ENCODE measurements around the gene PPP1R9A.

PPP1R9A gene

GRCh38 chr7:94922457-94922856 lies 15.1 kb downstream of the PPP1R9A start:
- ATAC-seq (ENCODE audit: low read depth), result no peak
- H3K4me3 ChIP-seq (ENCODE audit: severe bottlenecking), result no peak overlapping the region
- no peak for TF ChIP-seq CTCF (IDR thresholded peaks at IDR 0.05; ENCODE audit: poor library complexity, severe bottlenecking)

GRCh38 chr7:94923412-94923811 lies 16.0 kb downstream of the PPP1R9A start:
- H3K27me3 ChIP-seq (ENCODE audit: insufficient read depth, poor library complexity, severe bottlenecking), result peaks cover 3% of the 10 kb centered on the region
- H3K36me3 ChIP-seq (ENCODE audit: low read depth), result no peaks in the 10 kb centered on the region
- DNase-seq (ENCODE audit: low spot score), result no peak
- no peaks in the 10 kb centered on the region for H3K4me1 ChIP-seq (ENCODE audit: insufficient read depth, poor library complexity, severe bottlenecking)
- no peaks in the 10 kb centered on the region for H3K9me3 ChIP-seq (ENCODE audit: severe bottlenecking)
- ATAC-seq (ENCODE audit: low read depth), result no peak
- H3K4me3 ChIP-seq (ENCODE audit: severe bottlenecking), result no peak overlapping the region
- TF ChIP-seq CTCF (IDR thresholded peaks at IDR 0.05; ENCODE audit: poor library complexity, severe bottlenecking), result no peak
- no peak overlapping the region for H3K27ac ChIP-seq (ENCODE audit: poor library complexity, severe bottlenecking)

More at GRCh38 chr7:94922457-94922856, 15.1 kb downstream of the PPP1R9A start:
- no peaks in the 10 kb centered on the region for H3K4me1 ChIP-seq (ENCODE audit: insufficient read depth, poor library complexity, severe bottlenecking)
- no peak for DNase-seq (ENCODE audit: low spot score)
- no peaks in the 10 kb centered on the region for H3K9me3 ChIP-seq (ENCODE audit: severe bottlenecking)
- no peaks in the 10 kb centered on the region for H3K36me3 ChIP-seq (ENCODE audit: low read depth)
- no peak overlapping the region for H3K27ac ChIP-seq (ENCODE audit: poor library complexity, severe bottlenecking)
- H3K27me3 ChIP-seq (ENCODE audit: insufficient read depth, poor library complexity, severe bottlenecking), result peaks cover 3% of the 10 kb centered on the region

- H3K4me1 ChIP-seq (ENCODE audit: insufficient read depth, poor library complexity, severe bottlenecking), result no peaks in the 10 kb centered on the region
- H3K9me3 ChIP-seq (ENCODE audit: severe bottlenecking), result no peaks in the 10 kb centered on the region
- H3K27me3 ChIP-seq (ENCODE audit: insufficient read depth, poor library complexity, severe bottlenecking), result no peaks in the 10 kb centered on the region
- no peak overlapping the region for H3K27ac ChIP-seq (ENCODE audit: poor library complexity, severe bottlenecking)
- no peak for ATAC-seq (ENCODE audit: low read depth)
- no peak for TF ChIP-seq CTCF (IDR thresholded peaks at IDR 0.05; ENCODE audit: poor library complexity, severe bottlenecking)
- no peak overlapping the region for H3K4me3 ChIP-seq (ENCODE audit: severe bottlenecking)
- no peaks in the 10 kb centered on the region for H3K36me3 ChIP-seq (ENCODE audit: low read depth)
- no peak for DNase-seq (ENCODE audit: low spot score)
Measured at GRCh38 chr7:94928168-94928707, 20.8 kb downstream of the PPP1R9A start.

GRCh38 chr7:94933256-94933990 lies 26.0 kb downstream of the PPP1R9A start:
- no peak for DNase-seq (ENCODE audit: low spot score)
- Histone ChIP-seq H3K4me3 (ENCODE audit: severe bottlenecking) (no peak overlapping the region), H3K4me1 (ENCODE audit: insufficient read depth, poor library complexity, severe bottlenecking) (no peaks in the 10 kb centered on the region), H3K9me3 (ENCODE audit: severe bottlenecking) (no peaks in the 10 kb centered on the region), H3K36me3 (ENCODE audit: low read depth) (no peaks in the 10 kb centered on the region), H3K27ac (ENCODE audit: poor library complexity, severe bottlenecking) (no peak overlapping the region), H3K27me3 (ENCODE audit: insufficient read depth, poor library complexity, severe bottlenecking) (no peaks in the 10 kb centered on the region)
- ATAC-seq (ENCODE audit: low read depth), result no peak
- no peak for TF ChIP-seq CTCF (IDR thresholded peaks at IDR 0.05; ENCODE audit: poor library complexity, severe bottlenecking)

GRCh38 chr7:94939395-94939794 lies 32.0 kb downstream of the PPP1R9A start:
- Histone ChIP-seq H3K36me3 (ENCODE audit: low read depth) (no peaks in the 10 kb centered on the region), H3K4me1 (ENCODE audit: insufficient read depth, poor library complexity, severe bottlenecking) (no peaks in the 10 kb centered on the region), H3K27ac (ENCODE audit: poor library complexity, severe bottlenecking) (no peak overlapping the region), H3K27me3 (ENCODE audit: insufficient read depth, poor library complexity, severe bottlenecking) (no peaks in the 10 kb centered on the region), H3K9me3 (ENCODE audit: severe bottlenecking) (no peaks in the 10 kb centered on the region), H3K4me3 (ENCODE audit: severe bottlenecking) (no peak overlapping the region)
- TF ChIP-seq CTCF (IDR thresholded peaks at IDR 0.05; ENCODE audit: poor library complexity, severe bottlenecking), result no peak
- no peak for DNase-seq (ENCODE audit: low spot score)
- ATAC-seq (ENCODE audit: low read depth), result no peak

Measured in RWPE2 (cell line).